ENCODE results near the gene TMEM218.

DNA sequence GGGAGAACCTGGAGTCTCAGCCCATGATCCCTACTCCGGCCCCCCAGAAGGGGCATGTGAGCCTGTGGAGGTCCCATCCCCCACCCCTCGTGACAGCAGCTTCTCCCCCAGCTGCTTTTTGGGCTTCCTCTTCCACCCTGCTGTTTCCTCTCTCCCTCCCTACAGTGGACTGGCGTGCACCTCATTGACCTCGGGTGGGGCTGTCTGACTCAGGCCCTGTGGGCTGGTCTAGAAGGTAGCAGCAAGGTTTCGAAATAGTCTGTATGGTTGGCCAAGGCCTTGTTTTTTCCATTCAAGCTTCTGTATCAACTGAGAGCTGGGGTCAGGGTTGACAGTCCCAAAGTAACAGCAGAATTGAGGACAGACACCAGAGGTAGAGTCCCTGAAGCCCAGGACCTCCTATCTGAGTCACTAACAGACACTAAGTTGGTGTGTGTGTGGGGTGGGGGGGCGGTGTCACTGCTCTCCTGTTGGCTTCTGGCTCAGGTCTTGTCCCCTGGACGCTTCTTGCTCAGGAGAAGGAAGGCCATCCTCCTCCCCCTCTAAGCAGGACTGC is 40.6 kb downstream of the TMEM218 start:
- TF ChIP-seq, protein P1, sequence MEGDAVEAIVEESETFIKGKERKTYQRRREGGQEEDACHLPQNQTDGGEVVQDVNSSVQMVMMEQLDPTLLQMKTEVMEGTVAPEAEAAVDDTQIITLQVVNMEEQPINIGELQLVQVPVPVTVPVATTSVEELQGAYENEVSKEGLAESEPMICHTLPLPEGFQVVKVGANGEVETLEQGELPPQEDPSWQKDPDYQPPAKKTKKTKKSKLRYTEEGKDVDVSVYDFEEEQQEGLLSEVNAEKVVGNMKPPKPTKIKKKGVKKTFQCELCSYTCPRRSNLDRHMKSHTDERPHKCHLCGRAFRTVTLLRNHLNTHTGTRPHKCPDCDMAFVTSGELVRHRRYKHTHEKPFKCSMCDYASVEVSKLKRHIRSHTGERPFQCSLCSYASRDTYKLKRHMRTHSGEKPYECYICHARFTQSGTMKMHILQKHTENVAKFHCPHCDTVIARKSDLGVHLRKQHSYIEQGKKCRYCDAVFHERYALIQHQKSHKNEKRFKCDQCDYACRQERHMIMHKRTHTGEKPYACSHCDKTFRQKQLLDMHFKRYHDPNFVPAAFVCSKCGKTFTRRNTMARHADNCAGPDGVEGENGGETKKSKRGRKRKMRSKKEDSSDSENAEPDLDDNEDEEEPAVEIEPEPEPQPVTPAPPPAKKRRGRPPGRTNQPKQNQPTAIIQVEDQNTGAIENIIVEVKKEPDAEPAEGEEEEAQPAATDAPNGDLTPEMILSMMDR (IDR thresholded peaks at IDR 0.05), result no peak
- peak in 2 of 4 donors; percentile 29 to 31 for TF ChIP-seq POLR2AphosphoS5 (IDR thresholded peaks at IDR 0.05)
